ENCODE results near the gene PKIG. TPM values are rescaled to one million over a fixed set of nuclear protein-coding genes. Genes with fewer than 3 reads are reported as not detected.

PKIG gene
- total RNA-seq, 2 experiments from 2014 or later: 4.5 to 4.6 TPM

Other genes starting within 250 kb of the PKIG start
- not detected for gene R3HDML, start 245.5 kb upstream of the PKIG start, total RNA-seq
- gene HNF4A, start 226.9 kb upstream of the PKIG start, total RNA-seq: not detected
- gene TTPAL, start 106.7 kb upstream of the PKIG start, total RNA-seq: 10 to 100 TPM; 18.3 to 21.5 TPM
- 10 to 100 TPM; 51.9 to 58.5 TPM for gene SERINC3, start 60.5 kb upstream of the PKIG start, total RNA-seq
- 10 to 100 TPM; 33.8 to 37.8 TPM for gene ADA, start 69.1 kb downstream of the PKIG start, total RNA-seq
- gene CCN5, start 132.8 kb downstream of the PKIG start, total RNA-seq: not detected
- 1 to 10 TPM; 1.1 to 1.4 TPM for gene KCNK15, start 163.3 kb downstream of the PKIG start, total RNA-seq
- not detected for gene RIMS4, start 228.0 kb downstream of the PKIG start, total RNA-seq